ENCODE measurements around the gene ZNF217. TPM values are rescaled to one million over a fixed set of nuclear protein-coding genes. Genes with fewer than 3 reads are reported as not detected.

Gene ZNF217
- total RNA-seq, 1 experiment from 2014 or later = 210 TPM

GRCh38 chr20:53635221-53635620 lies 41.6 kb upstream of the ZNF217 start:
- intact Hi-C loops (cut with micrococcal nuclease; ENCODE audit: unreplicated experiment) = no loop called here
- Histone ChIP-seq H3K4me3 (ENCODE audit: low read depth in 2 of 2, low read length in 2 of 2) (no peak overlapping the region), H3K27ac (ENCODE audit: low read length) (peak overlapping the region; percentile 57), H3K27me3 (ENCODE audit: control insufficient read depth, insufficient read depth, low read length) (no peaks in the 10 kb centered on the region), H3K4me1 (ENCODE audit: control insufficient read depth, insufficient read depth, low read length) (peaks cover 12% of the 10 kb centered on the region), H3K36me3 (ENCODE audit: control insufficient read depth, insufficient read depth, low read length) (no peaks in the 10 kb centered on the region), H3K9me3 (ENCODE audit: control insufficient read depth, insufficient read depth, low read depth, low read length) (no peaks in the 10 kb centered on the region)
- peak; percentile 51; the same call in 1 of the 2 replicates for ATAC-seq
- no peak for DNase-seq (ENCODE audit: low read depth, low spot score)
- POLR2A ChIA-PET = no interaction called here
- CTCF ChIA-PET = no interaction called here
- TF ChIP-seq POLR2AphosphoS5 (IDR thresholded peaks at IDR 0.05; ENCODE audit: low read depth, low read length) = no peak
- no peak for TF ChIP-seq REST (IDR thresholded peaks at IDR 0.05; ENCODE audit: insufficient read depth in 1 of 2, low read depth in 2 of 2, low read length in 1 of 2)
- no peak for TF ChIP-seq SIN3A (IDR thresholded peaks at IDR 0.05; ENCODE audit: borderline replicate concordance, insufficient read depth, low read depth, low read length)
- no peak for TF ChIP-seq TCF7L2 (IDR thresholded peaks at IDR 0.05; ENCODE audit: low read depth, low read length)
- no peak for TF ChIP-seq CTCF (IDR thresholded peaks at IDR 0.05)
- no TSS peak for BruUV-seq (replicated peaks)
- in situ Hi-C loops (cut with HindIII; ENCODE audit: low pct_unique_long_range_greater_than_20kb, low sequenced_read_pairs) = no loop called here

- Histone ChIP-seq H3K36me3 (ENCODE audit: control insufficient read depth, insufficient read depth, low read length) (no peaks in the 10 kb centered on the region), H3K27ac (ENCODE audit: low read length) (peak overlapping the region; percentile 60; the same call in 1 of the 2 replicates), H3K4me1 (ENCODE audit: control insufficient read depth, insufficient read depth, low read length) (peaks cover 7% of the 10 kb centered on the region; the same call in 1 of the 2 replicates), H3K27me3 (ENCODE audit: control insufficient read depth, insufficient read depth, low read length) (no peaks in the 10 kb centered on the region), H3K9me3 (ENCODE audit: control insufficient read depth, insufficient read depth, low read depth, low read length) (no peaks in the 10 kb centered on the region), H3K4me3 (ENCODE audit: low read depth in 2 of 2, low read length in 2 of 2) (no peak overlapping the region)
- intact Hi-C loops (cut with micrococcal nuclease; ENCODE audit: unreplicated experiment) (no loop called here), in situ Hi-C loops (cut with HindIII; ENCODE audit: low pct_unique_long_range_greater_than_20kb, low sequenced_read_pairs) (no loop called here)
- TF ChIP-seq CTCF (IDR thresholded peaks at IDR 0.05) (no peak), REST (IDR thresholded peaks at IDR 0.05; ENCODE audit: insufficient read depth in 1 of 2, low read depth in 2 of 2, low read length in 1 of 2) (no peak), SIN3A (IDR thresholded peaks at IDR 0.05; ENCODE audit: borderline replicate concordance, insufficient read depth, low read depth, low read length) (no peak), POLR2AphosphoS5 (IDR thresholded peaks at IDR 0.05; ENCODE audit: low read depth, low read length) (no peak), TCF7L2 (IDR thresholded peaks at IDR 0.05; ENCODE audit: low read depth, low read length) (no peak)
- no peak for ATAC-seq
- ChIA-PET POLR2A (interaction anchor here (0.7 kb wide), 1 partner anchor 45 kb away, joined by 3 read pairs; no protein-coding TSS in a partner anchor), CTCF (no interaction called here)
- no TSS peak for BruUV-seq (replicated peaks)
- DNase-seq (ENCODE audit: low read depth, low spot score) = no peak
Observed at GRCh38 chr20:53631909-53632662, 38.4 kb upstream of the ZNF217 start.
